ENCODE measurements around the gene ADAMTS7.

- no peak for TF ChIP-seq MAX (IDR thresholded peaks at IDR 0.05; ENCODE audit: insufficient read depth, insufficient read length)
- TF ChIP-seq CTCF (IDR thresholded peaks at IDR 0.05; ENCODE audit: extremely low read depth in 1 of 2, insufficient read depth in 1 of 2, low read depth in 1 of 2, low read length in 2 of 2) = no peak
- no peak for TF ChIP-seq POLR2AphosphoS5 (IDR thresholded peaks at IDR 0.05; ENCODE audit: insufficient read depth, low read depth, low read length)
- TF ChIP-seq POLR2A (IDR thresholded peaks at IDR 0.05; ENCODE audit: low read depth, low read length) = no peak
- no peak for TF ChIP-seq EZH2 (IDR thresholded peaks at IDR 0.05; ENCODE audit: borderline replicate concordance, low read depth, low read length, severe bottlenecking)
These were observed 32.8 kb downstream of the ADAMTS7 start for GRCh38 chr15:78778422-78778821.

Measured in endothelial cell of umbilical vein (primary cell).